Measurements from ENCODE around the gene PRRX1.

GRCh38 chr1:170701962-170702361 is 38.0 kb downstream of the PRRX1 start:
- no peak for TF ChIP-seq CTCF (conservative IDR thresholded peaks at IDR 0.05)
- TF ChIP-seq ZFX (IDR thresholded peaks at IDR 0.05), result no peak
